ENCODE measurements around the gene WDR49.

The WDR49 gene

GRCh38 chr3:167611718-167612117 lies 42.0 kb downstream of the WDR49 start:
- no peak for TF ChIP-seq CTCF (IDR thresholded peaks at IDR 0.05)

GRCh38 chr3:167609156-167609555 lies 44.6 kb downstream of the WDR49 start:
- no peak for TF ChIP-seq CTCF (IDR thresholded peaks at IDR 0.05)

- TF ChIP-seq CTCF (IDR thresholded peaks at IDR 0.05): no peak
These were observed 46.9 kb downstream of the WDR49 start for GRCh38 chr3:167606836-167607235.

- TF ChIP-seq CTCF (IDR thresholded peaks at IDR 0.05): no peak
These were observed 47.9 kb downstream of the WDR49 start for GRCh38 chr3:167605871-167606270.

GRCh38 chr3:167602041-167602440 lies 51.7 kb downstream of the WDR49 start:
- TF ChIP-seq CTCF (IDR thresholded peaks at IDR 0.05): no peak

GRCh38 chr3:167587651-167588050 lies 66.1 kb downstream of the WDR49 start:
- TF ChIP-seq CTCF (IDR thresholded peaks at IDR 0.05): no peak

- no peak for TF ChIP-seq CTCF (IDR thresholded peaks at IDR 0.05)
These were observed 78.6 kb downstream of the WDR49 start for GRCh38 chr3:167575000-167575600.

GRCh38 chr3:167572991-167573390 lies 80.8 kb downstream of the WDR49 start:
- no peak for TF ChIP-seq CTCF (IDR thresholded peaks at IDR 0.05)
